K562 (cell line): ENCODE measurements around the gene SBK1. TPM values are rescaled to one million over a fixed set of nuclear protein-coding genes. Genes with fewer than 3 reads are reported as not detected.

ENCODE experiments used
- ATAC-seq: fragments of 200-7000 bp; cut with Tn5 transposase; 3 replicates; pipeline ENCODE4 v1.9.1; 2020; ENCODE audit warnings: moderate library complexity
- BruUV-seq: library from RNA; stranded (reverse); fragments of 400-500 nt; replicated peaks from 2 replicates; lab custom pipeline; 2021; lab: Mats Ljungman, UMichigan
- CTCF ChIA-PET: fragments of 300-600 bp; formaldehyde crosslinking; extraction: SDS; loops from one replicate; lab custom pipeline; 2021; ENCODE audit warnings: low intra/inter-chr PET ratio; lab: Yijun Ruan, JAX
- POLR2A ChIA-PET: fragments of 300-600, 350-650 bp; sonication (Branson Sonifier 250); formaldehyde crosslinking; extraction: SDS; loops from one replicate; lab custom pipeline; 2021; ENCODE audit warnings: antibody characterized with exemption, inconsistent platforms; lab: Yijun Ruan, JAX
- DNase-seq, 4 experiments: peaks; one replicate each; pipeline versions ENCODE4 v3.0.0 to v3.0.0-alpha.2; 2011 to 2018; ENCODE audit warnings: low spot score in 3 of 4, mixed read lengths in 3 of 4; ENCODE audit errors: extremely low read depth in 1 of 4
- FAIRE-seq: peaks from 2 replicates; lab custom pipeline; 2011; peaks lifted over from hg19 to GRCh38; lab: Jason Lieb, UNC
- H2AFZ ChIP-seq: 2 replicates; pipeline ENCODE4 v1.6.0; 2011; ENCODE audit warnings: low read depth, low read length, control low read depth, inconsistent platforms
- H3K27ac ChIP-seq: fragments of 200-600 bp; 3 replicates; pipeline ENCODE4 v1.8.0; 2011; ENCODE audit warnings: low read depth, mild to moderate bottlenecking, control low read depth, inconsistent platforms, low read length, moderate library complexity, mixed read lengths; ENCODE audit errors: extremely low read depth
- H3K27me3 ChIP-seq, 2 experiments: fragments of 300-600 bp in 1 of 2; 2 replicates in 1 of 2; 3 replicates in 1 of 2; pipeline versions ENCODE4 v1.6.0 to v1.8.0; 2011; ENCODE audit warnings: inconsistent platforms in 2 of 2, low read length in 2 of 2, mild to moderate bottlenecking in 1 of 2, mixed read lengths in 1 of 2, moderate library complexity in 1 of 2; ENCODE audit not compliant: control insufficient read depth in 2 of 2, insufficient read depth in 2 of 2
- H3K36me3 ChIP-seq: fragments of 300-600 bp; 3 replicates; pipeline ENCODE4 v1.8.0; 2011; ENCODE audit warnings: mild to moderate bottlenecking, low read length, inconsistent platforms; ENCODE audit not compliant: control insufficient read depth, insufficient read depth
- H3K4me1 ChIP-seq, 2 experiments: fragments of 200-600 bp in 1 of 2; replicated peaks in 1 of 2; 2 replicates in 1 of 2; 3 replicates in 1 of 2; pipeline versions ENCODE4 v1.5.1 to v1.8.0; 2011; ENCODE audit warnings: inconsistent platforms in 2 of 2, low read length in 2 of 2, mild to moderate bottlenecking in 1 of 2, mixed read lengths in 1 of 2, moderate library complexity in 1 of 2; ENCODE audit not compliant: control insufficient read depth in 2 of 2, insufficient read depth in 2 of 2
- H3K4me2 ChIP-seq: 2 replicates; pipeline ENCODE4 v1.6.1; 2011; ENCODE audit warnings: low read length, control low read depth, inconsistent platforms, mixed read lengths; ENCODE audit not compliant: insufficient read depth
- H3K4me3 ChIP-seq: fragments of 200-600 bp; sonication (generic), shearing (Covaris generic); 2 replicates; pipeline ENCODE4 v1.5.1; 2016; ENCODE audit warnings: control low read depth, inconsistent platforms
- H3K79me2 ChIP-seq: fragments of 200-600 bp; 3 replicates; pipeline ENCODE4 v1.8.0; 2011; ENCODE audit warnings: low read length, inconsistent platforms; ENCODE audit not compliant: control insufficient read depth, insufficient read depth
- H3K9ac ChIP-seq, 2 experiments: 2 replicates each; pipeline versions ENCODE4 v1.6.0 to v1.6.1; 2011; ENCODE audit warnings: low read depth in 2 of 2, low read length in 2 of 2, control low read depth in 1 of 2, inconsistent platforms in 1 of 2, mild to moderate bottlenecking in 1 of 2, mixed read lengths in 1 of 2; ENCODE audit not compliant: insufficient read depth in 1 of 2
- H3K9me1 ChIP-seq: one replicate; pipeline ENCODE4 v1.6.0; 2011; ENCODE audit warnings: inconsistent platforms, mild to moderate bottlenecking, low read length, moderate library complexity; ENCODE audit not compliant: control insufficient read depth, insufficient read depth
- H3K9me3 ChIP-seq: replicated peaks from 2 replicates; pipeline ENCODE4 v1.5.1; 2011; ENCODE audit warnings: low read depth, low read length, inconsistent platforms; ENCODE audit not compliant: control insufficient read depth, insufficient read depth
- H4K20me1 ChIP-seq: replicated peaks from 2 replicates; pipeline ENCODE4 v1.6.1; 2011; ENCODE audit warnings: low read length, inconsistent platforms, mixed read lengths; ENCODE audit not compliant: control insufficient read depth, insufficient read depth
- CTCF ChIP-seq, 3 experiments: IDR thresholded peaks in 2 of 3; conservative IDR thresholded peaks in 1 of 3; 2 replicates each; pipeline ENCODE4 v1.5.1; 2011 to 2012; ENCODE audit warnings: low read length in 3 of 3, mild to moderate bottlenecking in 3 of 3, control low read depth in 2 of 3, improper control_type of control experiment in 1 of 3, inconsistent platforms in 1 of 3, low read depth in 1 of 3, mixed read lengths in 1 of 3, moderate library complexity in 1 of 3; ENCODE audit not compliant: insufficient read depth in 2 of 3
- E2F1 ChIP-seq: sonication (generic); formaldehyde crosslinking; IDR thresholded peaks from 2 replicates; pipeline ENCODE4 v1.8.1; 2023; ENCODE audit warnings: mild to moderate bottlenecking, missing genetic modification reagents, moderate library complexity
- HNRNPK ChIP-seq: fragments of 200-400 bp; formaldehyde crosslinking; IDR thresholded peaks from one replicate; pipeline ENCODE4 v1.6.1; 2018; ENCODE audit warnings: mild to moderate bottlenecking, low read depth, low read length; ENCODE audit not compliant: poor library complexity, severe bottlenecking
- TBP ChIP-seq: optimal IDR thresholded peaks from 2 replicates; pipeline ENCODE3; 2011; ENCODE audit warnings: low read depth, low read length, improper control_type of control experiment
- TOE1 ChIP-seq, 2 experiments: fragments of 450-650 bp in 1 of 2; sonication (generic) in 1 of 2; formaldehyde crosslinking in 1 of 2; IDR thresholded peaks; 2 replicates each; pipeline versions ENCODE4 v1.7.1 to v1.8.0; 2016 to 2022; ENCODE audit warnings: borderline replicate concordance in 2 of 2, mild to moderate bottlenecking in 2 of 2, antibody characterized with exemption in 1 of 2, inconsistent platforms in 1 of 2, low read depth in 1 of 2, missing genetic modification reagents in 1 of 2, moderate library complexity in 1 of 2
- ZBTB26 ChIP-seq: fragments of 450-650 bp; formaldehyde crosslinking; IDR thresholded peaks from 2 replicates; pipeline ENCODE4 v1.4.0; 2022; ENCODE audit warnings: missing genetic modification characterization
- ZBTB9 ChIP-seq: fragments of 450-650 bp; formaldehyde crosslinking; IDR thresholded peaks from 2 replicates; pipeline ENCODE4 v1.4.0; 2020; ENCODE audit warnings: mild to moderate bottlenecking, moderate library complexity
- ZNF140 ChIP-seq: fragments of 250-450 bp; sonication (Bioruptor Pico); IDR thresholded peaks from 2 replicates; pipeline ENCODE4 v1.8.0; 2021; ENCODE audit warnings: moderate library complexity, mild to moderate bottlenecking, inconsistent platforms
- ZNF253 ChIP-seq: fragments of 250-450 bp; sonication (Bioruptor Pico); conservative IDR thresholded peaks from 2 replicates; pipeline ENCODE4 v1.6.1; 2021; ENCODE audit warnings: mild to moderate bottlenecking
- ZNF592 ChIP-seq: fragments of 450-650 bp; IDR thresholded peaks from 2 replicates; pipeline ENCODE4 v1.6.1; 2017; ENCODE audit warnings: antibody characterized with exemption, mild to moderate bottlenecking
- WGBS: fragments of 100-300 bp; shearing (Covaris generic); methylation state at CpG from one replicate; pipeline ENCODE4 v1.1.6; 2016; ENCODE audit warnings: low coverage, mixed read lengths; ENCODE audit not compliant: insufficient coverage; ENCODE audit errors: missing lambda C conversion rate; 5-methylcytosine and 5-hydroxymethylcytosine counted together
- in situ Hi-C: fragments of 300-500 bp; cut with MboI; formaldehyde crosslinking; loops from 4 replicates; pipeline ENCODE4 v1.15.0; 2018; ENCODE audit warnings: inconsistent platforms, mixed read lengths
- intact Hi-C: fragments of 100-400 bp; cut with micrococcal nuclease; formaldehyde crosslinking; loops from 2 replicates; pipeline ENCODE4 v1.14.2; 2022
- polyA plus RNA-seq, 8 experiments: library from polyadenylated mRNA; depleted of rRNA in 4 of 8; stranded (reverse) in 5 of 8; unstranded in 3 of 8; fragments of >200 nt; fragmentation: Nextera tagmentation in 2 of 8; fragmentation: Illumina TruSeq in 1 of 8; extraction: Ambion mirVana in 2 of 8; extraction: Trizol in 1 of 8; gene quantifications; 2 replicates each; pipeline versions ENCODE4 v1.2.1 to v1.2.3, GENCODE V29; 2011 to 2014; ENCODE audit warnings: inconsistent platforms in 1 of 8, missing spikeins in 1 of 8
- total RNA-seq, 7 experiments: library from RNA; depleted of rRNA in 6 of 7; stranded (reverse); fragments of >200 nt in 6 of 7; fragmentation: Illumina TruSeq in 2 of 7; extraction: Trizol in 2 of 7; gene quantifications; 2 replicates each; pipeline versions ENCODE4 v1.2.1 to v1.2.3, GENCODE V29; 2011 to 2021; ENCODE audit warnings: low replicate concordance in 1 of 7

SBK1 gene
- total and polyA plus RNA-seq, 9 of the 15 experiments (the other 6 are each of a cell fraction or from before 2014, with no cell fraction given), result 0.01 to 0.07 (median 0.03) TPM; not detected in 6

GRCh38 chr16:28260193-28260592, 32.1 kb upstream of the SBK1 start (continued):
- TF ChIP-seq ZNF592 (no peak), TOE1 (IDR thresholded peaks at IDR 0.05; ENCODE audit: borderline replicate concordance) (no peak), TOE1 (CRISPR knock-in tag; IDR thresholded peaks at IDR 0.05; ENCODE audit: borderline replicate concordance, low read depth) (no peak), ZNF253 (CRISPR knock-in tag) (no peak), HNRNPK (no peak), TBP (no peak)

GRCh38 chr16:28261942-28262341, 30.4 kb upstream of the SBK1 start:
- Histone ChIP-seq H3K9me3 (no peaks in the 10 kb centered on the region), H3K27ac (no peak overlapping the region), H3K4me1 (peaks cover 0 to 13% of the 10 kb centered on the region in 2 experiments; a peak in 1 of 5 replicates), H3K79me2 (no peaks in the 10 kb centered on the region), H2AFZ (no peak overlapping the region), H3K27me3 (peaks cover 27 to 71% of the 10 kb centered on the region in 2 experiments), H3K9ac (no peak overlapping the region), H3K36me3 (no peaks in the 10 kb centered on the region), H3K4me2 (no peak overlapping the region), H3K4me3 (no peak overlapping the region), H3K9me1 (no peaks in the 10 kb centered on the region), H4K20me1 (0 out of 2 replicates have a peak, but pooled peaks cover 7% of the 10 kb centered on the region)
- in situ Hi-C loops (no loop called here), intact Hi-C loops (no loop called here)
- DNase-seq (no peak), FAIRE-seq (no peak), ATAC-seq (no peak)
- BruUV-seq, result no TSS peak
- ChIA-PET POLR2A (no interaction called here), CTCF (no interaction called here)
- WGBS, result 9% methylated on average over 4 of the region's 4 CpGs
- TF ChIP-seq ZBTB26 (CRISPR knock-in tag) (no peak), ZBTB9 (CRISPR knock-in tag) (no peak), CTCF (IDR thresholded peaks at IDR 0.05 in 2 of 3, conservative IDR thresholded peaks at IDR 0.05 in 1 of 3; ENCODE audit: insufficient read depth in 2 of 3, low read depth in 1 of 3, low read length in 3 of 3) (no peak), E2F1 (CRISPR knock-in tag) (no peak), ZNF140 (CRISPR knock-in tag) (no peak)
